GM18867 (cell line): ENCODE results near the gene MCM9.
"Not testable (repeated sequence)": the region's sequence is repeated elsewhere in the genome, so short reads cannot be mapped to it uniquely, and the experiment has no call there.

Experiments
- ATAC-seq: cut with Tn5 transposase; IDR thresholded peaks from one replicate; pipeline ENCODE4 v1.9.1; 2021; ENCODE audit warnings: mild to moderate bottlenecking, moderate library complexity; ENCODE audit not compliant: unreplicated experiment

MCM9 gene

DNA sequence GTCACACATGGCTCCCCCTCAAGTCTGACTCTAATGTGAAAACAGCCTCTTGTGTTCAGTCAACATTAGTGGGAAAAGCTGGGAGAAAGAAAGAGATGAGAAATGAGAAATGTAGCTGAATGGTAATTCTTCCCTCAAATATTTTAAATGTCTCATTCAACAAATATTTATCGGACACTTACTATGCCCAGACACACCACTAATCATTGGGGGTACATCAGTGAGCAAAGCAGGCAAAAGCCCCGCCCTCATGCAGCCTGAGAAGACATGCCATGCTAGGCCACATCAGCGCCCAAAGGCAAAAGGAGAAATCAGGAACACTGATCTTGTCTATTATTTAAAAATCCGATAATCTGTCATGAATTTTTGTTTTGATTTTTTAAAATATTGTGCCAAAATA is 130.9 kb downstream of the MCM9 start:
- ATAC-seq: no peak

DNA sequence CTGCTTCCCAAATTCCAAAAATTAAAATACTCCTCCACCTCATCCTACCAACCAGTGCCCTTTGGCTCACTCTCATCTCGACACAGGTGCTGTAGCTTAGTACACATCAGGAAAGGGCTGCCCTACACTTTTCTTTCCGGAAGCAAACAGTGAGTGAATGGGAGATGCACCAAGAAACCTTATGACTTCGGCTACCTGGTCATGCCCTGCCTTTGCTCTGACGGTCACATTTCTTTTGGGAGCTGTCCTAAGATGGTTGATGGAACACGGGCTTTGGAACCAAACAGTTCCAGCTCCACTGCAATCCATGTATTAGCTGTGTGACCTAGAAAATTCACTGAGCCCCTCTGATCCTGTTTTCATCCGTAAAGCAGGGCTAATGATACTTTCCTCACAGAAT is 133.7 kb downstream of the MCM9 start:
- ATAC-seq: no peak

DNA sequence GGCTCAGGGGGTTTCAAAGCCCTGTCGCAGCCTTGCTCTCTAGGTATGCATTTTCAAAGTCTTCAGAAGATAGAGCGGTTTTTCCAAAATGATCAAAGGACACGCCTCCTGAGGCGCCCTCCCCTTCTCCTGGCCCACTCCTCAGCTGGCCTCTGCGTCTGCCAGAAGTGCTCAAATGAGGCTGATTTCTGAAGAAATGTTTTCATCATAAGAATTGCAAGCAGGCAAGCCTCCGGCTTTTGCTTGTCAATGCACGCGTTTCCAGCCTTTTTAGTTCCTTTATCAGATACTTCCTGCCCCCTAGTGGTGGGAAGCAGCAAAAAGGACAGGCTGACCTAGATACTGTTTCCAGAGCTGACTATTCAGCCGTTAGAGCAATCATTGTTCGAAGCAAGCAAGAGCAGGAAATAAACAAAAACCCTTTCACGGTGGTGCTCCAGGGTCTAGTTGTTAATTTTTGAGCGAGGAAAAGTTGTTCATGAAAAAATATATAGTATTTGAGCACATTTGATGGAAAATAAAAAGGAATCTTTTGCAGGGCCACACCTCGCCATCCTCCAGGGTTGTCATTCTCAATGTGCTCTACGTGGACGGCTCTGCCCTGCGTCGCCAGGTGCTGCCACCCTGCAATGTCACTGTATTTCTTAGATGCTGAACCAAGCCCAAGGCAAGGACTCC is 134.4 kb downstream of the MCM9 start:
- peak; percentile 96 for ATAC-seq

DNA sequence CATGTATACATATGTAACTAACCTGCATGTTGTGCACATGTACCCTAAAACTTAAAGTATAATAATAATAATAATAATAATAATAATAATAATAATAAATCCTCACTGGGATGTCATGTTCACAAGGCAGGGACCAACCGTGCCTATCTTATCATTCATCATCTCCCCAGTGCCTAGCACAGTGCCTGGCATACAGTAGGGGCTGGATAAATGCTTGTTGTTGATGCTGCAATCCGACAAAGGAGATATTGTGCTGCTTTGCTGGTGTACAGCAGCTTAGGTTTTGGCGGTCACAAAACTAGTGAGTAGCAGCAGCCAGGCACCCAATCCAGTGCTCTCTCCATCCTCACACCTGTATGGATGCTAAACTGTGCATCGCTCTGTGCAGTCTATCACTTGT is 135.1 kb downstream of the MCM9 start:
- ATAC-seq: no peak

DNA sequence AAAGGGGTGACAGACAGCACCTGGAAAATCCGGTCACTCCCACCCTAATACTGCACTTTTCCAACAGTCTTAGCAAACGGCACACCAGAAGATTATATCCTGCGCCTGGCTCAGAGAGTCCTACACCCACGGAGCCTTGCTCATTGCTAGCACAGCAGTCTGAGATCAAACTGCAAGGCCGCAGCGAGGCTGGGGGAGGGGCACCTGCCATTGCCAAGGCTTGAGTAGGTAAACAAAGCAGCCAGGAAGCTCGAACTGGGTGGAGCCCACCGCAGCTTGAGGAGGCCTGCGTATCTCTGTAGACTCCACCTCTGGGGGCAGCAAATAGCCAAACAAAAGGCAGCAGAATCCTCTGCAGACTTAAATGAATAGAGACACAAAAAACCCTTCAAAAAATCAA is 138.4 kb downstream of the MCM9 start:
- not testable (repeated sequence) for ATAC-seq

DNA sequence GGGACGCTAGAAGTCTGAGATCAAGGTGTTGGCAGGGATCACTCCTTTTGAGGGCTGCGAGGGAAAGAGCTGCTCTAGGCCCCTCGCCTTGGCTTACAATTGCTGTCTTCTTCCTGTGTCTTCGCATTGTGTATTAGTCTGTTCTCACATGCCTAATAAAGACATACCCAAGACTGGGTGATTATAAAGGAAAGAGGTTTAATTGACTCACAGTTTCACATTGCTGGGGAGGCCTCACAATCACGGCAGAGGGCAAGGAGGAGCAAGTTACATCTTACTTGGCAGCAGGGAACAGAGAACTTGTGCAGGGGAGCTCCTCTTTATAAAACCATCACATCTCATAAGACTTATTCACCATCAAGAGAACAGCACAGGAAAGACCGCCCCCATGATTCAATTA is 143.5 kb downstream of the MCM9 start:
- ATAC-seq: no peak

DNA sequence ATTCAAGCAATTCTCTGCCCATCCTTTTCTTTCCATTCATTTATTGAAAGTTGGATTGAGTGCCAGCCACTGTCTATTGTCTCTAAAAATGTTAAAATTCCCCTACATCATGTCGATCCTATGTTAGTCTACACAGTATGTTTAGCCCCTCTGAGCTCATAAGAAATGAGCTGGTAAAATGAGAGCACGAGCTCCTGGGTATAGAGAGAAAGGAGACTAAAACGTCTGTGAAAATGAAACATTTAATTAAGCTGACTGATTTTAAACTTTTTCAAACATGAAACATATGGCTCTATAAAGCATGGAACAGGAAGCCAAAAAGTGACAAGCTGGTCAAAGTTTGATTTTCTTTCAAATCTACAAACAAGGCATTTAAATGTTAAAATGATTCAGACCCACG is 145.0 kb downstream of the MCM9 start:
- no peak for ATAC-seq

DNA sequence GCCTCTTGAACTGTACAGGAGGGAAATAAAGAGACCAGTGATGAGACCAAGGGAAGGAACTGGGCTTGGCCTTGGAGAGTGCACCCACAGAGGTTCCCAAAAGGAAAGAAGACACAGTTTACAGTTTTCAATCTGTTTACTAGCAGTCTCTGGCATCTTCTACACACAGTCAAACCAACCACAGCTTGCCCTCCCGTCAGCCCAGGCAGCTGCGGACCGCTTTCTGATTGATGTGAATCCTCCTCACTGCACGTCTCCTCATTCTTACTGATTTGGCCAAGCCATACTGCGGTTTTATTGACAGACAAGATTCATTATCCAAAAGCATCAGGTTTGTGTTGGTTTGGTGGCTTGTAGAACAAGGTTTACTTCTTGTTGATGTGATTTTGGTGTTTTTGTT is 145.5 kb downstream of the MCM9 start:
- ATAC-seq: no peak

DNA sequence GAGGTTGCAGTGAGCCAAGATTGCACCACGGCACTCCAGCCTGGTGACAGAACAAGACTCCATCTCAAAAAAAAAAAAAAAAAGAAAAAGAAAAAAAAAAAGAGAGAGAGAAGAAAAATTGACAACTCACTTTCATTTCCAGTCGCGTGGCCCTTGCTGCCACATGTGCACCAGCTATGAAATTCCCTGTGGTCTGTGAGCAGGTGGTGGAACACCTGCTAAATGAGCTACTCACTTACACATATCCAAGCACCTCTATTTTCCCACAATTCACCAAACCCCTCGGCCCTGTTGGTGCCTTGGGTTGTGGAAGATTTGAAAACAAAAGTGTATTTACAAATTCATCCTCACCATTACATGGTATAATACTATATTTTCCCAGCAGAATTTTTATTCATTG is 146.3 kb downstream of the MCM9 start:
- ATAC-seq: no peak

DNA sequence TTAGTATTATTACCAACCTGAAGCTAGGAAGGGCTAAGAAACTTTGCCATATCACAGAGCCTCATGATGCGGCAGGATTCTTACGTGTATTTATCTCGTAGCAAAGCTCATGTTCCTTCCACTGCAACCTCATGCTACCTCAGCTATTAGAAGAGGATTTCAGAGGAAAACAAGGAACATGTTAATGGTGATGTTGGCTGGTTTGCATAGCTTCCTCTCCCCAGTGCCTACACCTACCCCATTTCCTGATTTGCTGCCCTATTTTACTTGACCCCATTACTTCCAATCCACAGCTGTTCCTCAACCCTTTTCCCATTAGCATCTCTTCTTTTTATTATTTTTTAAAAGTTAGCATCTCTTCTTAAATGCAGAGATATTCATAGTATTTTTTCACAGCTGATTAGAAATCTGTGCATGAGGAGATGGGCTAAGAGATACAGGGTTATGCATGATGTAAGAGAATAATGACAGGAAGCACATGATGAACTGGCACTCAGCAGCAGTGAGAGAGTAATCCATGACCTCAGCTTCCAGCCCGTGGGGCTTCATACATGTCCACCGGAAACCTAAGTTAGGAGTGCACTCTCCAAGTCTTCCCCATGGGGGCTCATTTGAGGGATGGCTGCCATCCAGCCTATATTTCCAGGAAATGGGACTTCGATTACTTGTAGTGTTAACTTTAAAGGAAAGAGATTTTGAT is 147.1 kb downstream of the MCM9 start:
- no peak for ATAC-seq

DNA sequence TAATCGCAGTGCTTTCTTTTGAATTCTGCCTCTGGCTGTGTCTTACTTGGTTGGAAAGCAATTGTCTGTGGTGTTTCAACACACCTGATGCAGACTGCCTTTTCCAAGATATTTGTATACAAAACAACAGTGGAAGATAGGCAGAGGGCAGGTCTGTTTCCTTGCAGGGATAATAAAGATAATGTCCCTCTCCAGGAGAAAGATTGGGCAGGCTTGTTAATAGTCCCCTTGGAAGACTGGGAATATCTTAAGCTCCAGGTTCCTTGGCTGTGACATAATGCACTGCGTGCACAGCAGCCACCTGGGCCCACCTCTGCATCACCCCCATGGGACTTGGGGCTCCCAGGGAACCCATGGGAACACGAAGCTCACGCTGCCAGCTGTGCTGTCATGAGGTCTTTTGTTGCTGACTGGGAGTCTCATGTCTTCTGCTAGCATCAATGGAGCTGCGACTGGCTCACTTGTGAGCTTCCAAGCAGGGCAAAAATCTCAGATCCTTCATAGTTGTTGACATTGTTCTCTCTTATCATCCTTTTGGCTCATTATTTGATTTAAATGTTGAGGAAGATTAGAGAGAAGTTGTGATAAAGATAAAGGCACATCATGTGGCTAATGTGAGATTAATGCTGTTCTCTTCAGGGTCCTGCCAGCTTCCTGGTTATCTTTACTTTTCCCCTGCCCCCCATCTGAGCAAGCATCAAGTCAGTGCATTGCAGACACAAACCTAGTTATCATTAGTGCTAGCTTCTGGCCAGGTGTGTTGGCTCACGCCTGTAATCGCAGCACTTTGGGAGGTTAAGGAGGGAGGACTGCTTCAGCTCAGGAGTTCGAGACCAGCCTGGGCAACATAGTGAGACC is 148.1 kb downstream of the MCM9 start:
- no peak for ATAC-seq

DNA sequence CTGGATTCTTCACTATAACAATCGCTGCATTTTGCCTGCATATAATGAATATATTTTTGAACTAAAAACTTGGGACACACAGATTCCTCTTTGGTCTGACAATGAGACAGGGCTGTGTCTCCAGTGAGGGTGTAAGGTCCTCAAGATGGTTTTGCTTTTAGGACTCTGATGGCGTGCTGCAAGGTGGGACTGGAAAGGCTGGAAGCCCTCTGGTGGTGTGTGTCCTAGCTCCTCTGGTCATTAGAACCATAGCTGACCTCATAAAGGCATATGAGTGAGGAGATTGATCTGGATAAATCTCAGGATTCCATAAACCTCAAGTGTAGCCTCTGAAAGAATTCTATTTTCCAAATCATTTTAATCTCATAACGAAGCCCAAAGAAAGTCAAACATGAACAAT is 149.4 kb downstream of the MCM9 start:
- ATAC-seq: no peak

DNA sequence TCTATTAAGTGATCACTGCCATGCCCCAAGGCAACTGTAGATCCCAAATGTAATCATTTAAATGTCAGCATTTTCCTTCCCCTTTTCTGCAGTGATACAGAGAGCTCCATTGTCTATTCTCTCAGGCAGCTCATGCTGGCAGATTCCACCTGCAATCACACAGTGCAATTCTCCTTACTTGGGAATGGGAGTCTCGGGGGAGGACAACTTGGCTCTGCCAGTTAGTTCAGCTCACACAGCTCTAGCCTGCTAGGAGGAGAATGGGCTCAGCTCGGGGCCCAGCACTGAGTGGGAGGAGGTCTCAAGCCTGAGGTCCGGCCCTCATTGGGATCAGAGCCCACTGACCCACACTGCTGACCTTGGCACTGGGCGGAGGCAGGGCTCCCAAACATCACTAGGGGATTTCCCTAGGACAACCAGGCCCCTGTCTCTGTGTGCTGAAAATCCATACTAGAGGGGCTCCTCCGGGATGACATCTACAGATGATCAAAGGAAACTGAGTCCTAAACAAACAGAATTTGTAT is 150.3 kb downstream of the MCM9 start:
- no peak for ATAC-seq

DNA sequence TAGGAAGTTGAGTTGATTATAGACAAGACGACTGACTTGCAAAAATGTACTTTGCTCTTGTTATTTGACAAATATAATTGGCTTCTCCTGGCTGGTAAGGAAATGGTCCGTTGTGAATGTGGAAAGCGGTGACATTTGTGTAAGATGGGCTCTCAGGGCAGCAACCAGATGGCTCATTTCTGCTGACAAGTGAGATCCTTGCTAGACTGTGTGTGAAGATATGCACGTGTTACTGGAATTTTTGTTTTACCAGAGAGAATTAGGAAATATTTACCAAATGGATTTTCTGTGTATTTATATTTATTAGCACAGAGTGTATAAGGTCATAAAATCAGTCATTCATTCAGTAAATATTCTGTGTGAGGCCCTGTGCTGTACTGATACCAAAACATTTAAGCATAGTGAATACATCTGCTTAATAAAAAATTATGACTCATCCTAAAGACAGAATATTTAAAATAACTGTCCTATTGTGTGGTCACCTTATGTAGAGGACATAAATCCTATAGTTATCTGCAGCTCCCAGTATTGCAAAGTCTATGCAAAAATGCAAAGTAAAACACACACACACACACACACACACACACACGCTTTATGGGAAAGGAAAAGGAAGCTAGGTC is 150.9 kb downstream of the MCM9 start:
- ATAC-seq: no peak

DNA sequence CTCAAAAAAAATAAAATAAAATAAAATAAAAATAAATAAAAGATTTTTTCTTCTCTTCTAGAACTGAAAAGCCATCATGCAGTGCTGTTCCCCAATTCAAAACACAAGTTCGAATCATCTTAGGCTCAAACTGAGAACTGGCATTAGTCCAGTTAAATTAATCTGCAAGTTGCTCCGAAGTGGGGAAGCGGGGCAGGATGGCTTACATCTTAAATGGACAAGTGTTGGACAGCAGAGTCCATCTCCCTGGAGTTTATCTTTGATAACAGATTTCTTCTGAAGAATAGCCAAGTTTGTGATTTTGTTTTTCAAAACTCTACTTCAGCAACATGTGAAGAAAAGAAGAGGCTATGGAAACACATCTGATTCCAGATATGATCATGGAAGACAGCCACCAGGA is 152.3 kb downstream of the MCM9 start:
- ATAC-seq: no peak

DNA sequence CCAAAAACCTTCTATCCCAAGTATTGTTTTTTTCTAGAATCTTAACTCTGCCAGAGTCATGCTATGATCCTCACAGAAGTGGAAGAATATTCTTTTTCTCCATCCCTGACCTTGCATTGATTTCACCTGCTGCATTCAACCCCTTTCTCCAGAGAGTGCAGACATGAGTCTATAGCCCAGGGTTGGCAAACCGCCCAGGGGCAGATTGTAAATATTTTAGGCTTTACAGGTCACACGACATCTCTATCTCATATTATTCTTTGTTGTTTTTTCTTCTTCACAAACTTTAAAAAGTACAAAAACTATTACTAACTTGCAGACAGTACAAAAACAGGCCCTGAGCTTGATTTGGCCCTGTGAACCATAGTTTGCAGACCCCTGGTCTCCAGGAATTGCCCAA is 153.1 kb downstream of the MCM9 start:
- no peak for ATAC-seq

DNA sequence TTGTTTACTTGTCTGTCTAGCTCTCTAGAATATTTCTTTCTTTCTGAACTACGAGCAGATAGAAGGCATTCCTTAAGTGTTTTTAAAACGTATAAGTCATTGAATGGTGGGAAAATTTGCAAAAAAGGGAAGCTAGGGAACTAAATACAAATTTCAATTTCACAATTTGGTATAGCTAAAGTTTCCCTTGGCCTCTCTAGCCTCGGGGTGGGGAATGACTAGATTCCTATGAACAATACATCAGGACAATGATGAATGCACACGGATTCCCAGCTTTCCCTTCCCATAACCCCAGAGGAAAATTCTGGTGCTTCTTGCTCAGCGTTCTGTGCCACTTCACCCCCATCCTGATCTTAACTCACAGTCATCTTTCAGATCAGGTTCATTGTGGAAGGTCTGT is 154.3 kb downstream of the MCM9 start:
- ATAC-seq: no peak

DNA sequence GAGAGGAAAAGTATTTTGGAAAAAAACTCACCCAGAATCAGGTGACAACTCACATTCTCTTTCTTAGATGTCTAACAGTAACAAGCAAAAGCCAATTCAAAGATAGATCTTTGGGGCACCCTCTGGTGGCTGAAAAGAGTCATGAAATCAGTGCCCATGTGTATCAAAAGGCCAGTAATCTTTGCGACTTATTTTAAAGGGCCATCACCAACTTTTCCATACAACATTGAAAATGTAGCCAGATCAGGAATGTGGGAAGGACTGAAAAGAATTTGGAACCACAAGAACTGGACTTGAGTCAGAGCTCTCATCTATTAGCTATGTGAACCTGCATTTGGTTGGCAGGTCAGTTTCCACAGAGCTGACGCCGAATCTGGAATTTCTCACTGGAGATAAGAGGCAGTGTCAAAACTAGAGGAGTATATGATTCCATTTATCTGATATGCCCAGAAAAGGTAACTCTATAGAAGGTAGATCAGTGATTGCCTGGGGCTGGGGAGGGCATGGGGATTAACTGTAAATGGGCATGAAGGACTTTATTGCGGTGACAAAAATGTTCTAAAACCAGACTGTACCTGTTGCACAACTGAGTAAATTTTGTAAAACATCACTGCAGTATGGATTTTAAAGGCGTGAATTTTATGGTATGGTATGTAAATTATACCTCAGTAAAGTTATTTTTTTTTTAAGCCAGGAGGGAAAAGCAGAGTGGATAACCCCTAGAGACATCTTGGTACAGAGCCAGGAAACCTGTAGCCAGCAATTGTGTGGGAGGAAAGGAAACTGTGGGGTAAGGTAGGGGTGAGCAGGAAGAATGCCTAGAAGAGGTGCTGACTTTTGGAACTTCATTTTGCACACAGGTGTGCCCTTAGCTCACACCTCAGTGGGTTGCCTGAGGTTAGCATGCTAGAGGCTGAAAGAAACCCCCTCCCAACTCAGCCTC is 158.1 kb downstream of the MCM9 start:
- peak; percentile 86 for ATAC-seq

DNA sequence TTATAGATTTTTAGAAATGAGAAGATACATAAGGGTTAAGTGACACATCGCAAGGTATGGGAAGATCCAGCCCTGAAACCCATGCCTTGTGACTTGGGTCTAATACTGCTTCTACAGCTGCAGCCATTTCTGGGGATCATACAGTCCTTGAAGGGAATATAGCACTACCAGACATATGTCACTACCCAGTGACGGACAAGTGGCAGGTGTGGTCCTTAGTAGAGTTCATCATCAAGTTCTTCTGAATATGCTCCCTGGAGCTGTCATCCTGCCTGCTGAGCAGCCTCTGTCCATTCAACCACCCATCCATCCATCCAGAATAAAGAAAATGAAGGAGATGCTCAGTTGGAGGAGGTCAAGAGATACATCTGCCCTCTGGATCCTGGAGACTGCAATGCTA is 159.6 kb downstream of the MCM9 start:
- ATAC-seq: no peak

DNA sequence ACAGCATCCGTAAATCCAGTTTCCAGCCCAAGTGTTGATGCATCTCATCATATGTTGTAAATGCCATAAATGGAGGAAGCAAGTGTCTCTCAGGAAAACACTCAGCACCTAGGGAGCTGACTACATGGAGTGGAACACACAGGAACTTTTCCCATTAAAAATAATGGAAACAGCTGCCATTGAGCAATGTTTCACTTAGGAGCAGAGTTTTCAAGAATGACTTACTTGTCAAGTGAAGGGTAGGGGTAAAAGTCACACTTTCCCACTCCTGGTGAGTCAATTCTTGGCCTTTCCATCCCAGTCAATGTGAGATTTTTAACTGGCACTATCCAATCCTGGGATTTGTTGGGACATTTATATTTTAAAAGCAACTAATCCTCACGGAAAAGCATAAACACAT is 160.4 kb downstream of the MCM9 start:
- no peak for ATAC-seq
